GM19043 (cell line): ENCODE results near the gene GRK2.
A peak's percentile ranks its signal among the peaks of the same experiment; 100 is the strongest.
"Not testable (repeated sequence)": the region's sequence is repeated elsewhere in the genome, so short reads cannot be mapped to it uniquely, and the experiment has no call there.

Experiments used
- ATAC-seq: cut with Tn5 transposase; IDR thresholded peaks from one replicate; pipeline ENCODE4 v1.9.1; 2021; ENCODE audit warnings: low read depth; ENCODE audit not compliant: unreplicated experiment

GRK2 gene

DNA sequence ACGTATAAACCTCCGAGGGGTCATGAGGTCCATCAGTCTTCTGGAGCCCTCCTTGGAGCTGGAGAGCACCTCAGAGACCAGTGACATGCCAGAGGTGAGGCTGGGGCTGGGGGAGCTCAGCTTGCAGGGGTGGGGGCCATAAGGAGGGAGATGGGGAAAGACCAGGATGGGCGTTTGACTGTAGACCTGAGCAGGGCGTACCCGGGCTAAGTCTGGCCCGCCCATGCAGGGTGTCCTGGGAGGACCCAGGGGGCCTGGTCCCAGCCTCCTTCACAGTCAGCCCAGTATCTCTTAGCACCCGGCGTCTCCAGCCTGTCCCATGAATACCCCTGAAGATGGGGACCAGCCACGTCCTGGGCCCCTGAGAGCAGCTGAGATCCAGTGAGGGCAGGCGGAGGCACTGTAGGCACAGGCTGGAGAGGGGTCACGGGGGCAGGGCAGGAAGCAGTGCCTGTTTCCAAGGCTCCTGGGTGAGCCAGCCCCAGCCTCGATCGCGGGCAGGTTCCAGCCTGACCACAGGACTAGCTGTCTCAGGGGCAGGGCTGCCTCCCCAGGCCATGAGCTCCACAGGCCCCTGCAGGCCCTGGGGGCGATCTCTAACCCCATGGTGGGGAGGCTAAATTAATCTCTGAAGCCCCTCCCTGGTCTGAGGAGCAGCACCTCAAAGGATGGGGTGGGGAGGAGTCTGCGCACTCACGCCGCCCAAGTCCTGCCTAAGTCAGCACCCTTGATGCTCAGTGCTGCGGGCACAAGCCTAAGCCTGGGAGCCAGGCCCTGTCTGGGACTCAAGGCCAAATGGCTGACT is 44.2 kb downstream of the GRK2 start:
- no peak for ATAC-seq

DNA sequence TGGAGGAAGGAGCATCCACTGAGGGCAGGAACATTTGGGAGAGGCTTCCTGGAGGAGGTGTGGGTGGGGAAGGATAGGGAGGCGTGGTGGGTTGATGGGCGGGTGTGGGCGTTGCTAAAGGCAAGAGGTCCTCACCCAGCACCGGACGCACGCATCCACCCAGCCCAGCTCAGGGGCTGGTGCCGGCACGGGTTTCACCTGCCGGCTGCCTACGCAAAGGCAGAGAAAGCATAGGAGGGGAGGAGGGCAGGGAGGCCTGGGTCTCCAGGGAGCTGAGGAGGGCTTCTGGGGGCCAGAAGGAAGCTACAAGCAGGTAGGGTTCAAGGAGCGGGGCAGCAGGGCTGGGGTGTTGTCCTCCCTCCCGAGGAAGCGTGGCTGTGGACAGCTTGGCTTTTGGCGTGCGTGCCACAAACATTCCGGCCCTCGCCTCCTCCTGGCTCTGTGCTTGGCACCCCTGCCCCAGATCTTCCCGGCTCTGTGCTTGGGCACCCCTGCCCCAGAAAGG is 44.8 kb downstream of the GRK2 start:
- no peak for ATAC-seq

DNA sequence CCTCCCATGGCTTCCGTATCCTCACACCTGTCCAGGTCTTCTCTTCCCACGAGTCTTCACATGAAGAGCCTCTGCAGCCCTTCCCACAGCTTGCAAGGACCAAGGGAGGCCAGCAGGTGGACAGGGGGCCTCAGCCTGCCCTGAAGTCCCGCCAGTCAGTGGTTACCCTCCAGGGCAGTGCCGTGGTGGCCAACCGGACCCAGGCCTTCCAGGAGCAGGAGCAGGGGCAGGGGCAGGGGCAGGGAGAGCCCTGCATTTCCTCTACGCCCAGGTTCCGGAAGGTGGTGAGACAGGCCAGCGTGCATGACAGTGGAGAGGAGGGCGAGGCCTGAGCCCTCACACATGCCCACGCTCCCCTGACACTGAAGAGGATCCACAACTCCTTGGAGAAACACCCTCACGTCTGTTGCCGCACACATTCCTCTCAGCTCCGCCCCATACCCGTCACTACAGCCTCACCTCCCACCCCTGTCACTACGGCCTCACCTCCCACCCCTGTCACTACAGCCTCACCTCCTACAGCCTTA is 45.3 kb downstream of the GRK2 start:
- ATAC-seq = no peak

DNA sequence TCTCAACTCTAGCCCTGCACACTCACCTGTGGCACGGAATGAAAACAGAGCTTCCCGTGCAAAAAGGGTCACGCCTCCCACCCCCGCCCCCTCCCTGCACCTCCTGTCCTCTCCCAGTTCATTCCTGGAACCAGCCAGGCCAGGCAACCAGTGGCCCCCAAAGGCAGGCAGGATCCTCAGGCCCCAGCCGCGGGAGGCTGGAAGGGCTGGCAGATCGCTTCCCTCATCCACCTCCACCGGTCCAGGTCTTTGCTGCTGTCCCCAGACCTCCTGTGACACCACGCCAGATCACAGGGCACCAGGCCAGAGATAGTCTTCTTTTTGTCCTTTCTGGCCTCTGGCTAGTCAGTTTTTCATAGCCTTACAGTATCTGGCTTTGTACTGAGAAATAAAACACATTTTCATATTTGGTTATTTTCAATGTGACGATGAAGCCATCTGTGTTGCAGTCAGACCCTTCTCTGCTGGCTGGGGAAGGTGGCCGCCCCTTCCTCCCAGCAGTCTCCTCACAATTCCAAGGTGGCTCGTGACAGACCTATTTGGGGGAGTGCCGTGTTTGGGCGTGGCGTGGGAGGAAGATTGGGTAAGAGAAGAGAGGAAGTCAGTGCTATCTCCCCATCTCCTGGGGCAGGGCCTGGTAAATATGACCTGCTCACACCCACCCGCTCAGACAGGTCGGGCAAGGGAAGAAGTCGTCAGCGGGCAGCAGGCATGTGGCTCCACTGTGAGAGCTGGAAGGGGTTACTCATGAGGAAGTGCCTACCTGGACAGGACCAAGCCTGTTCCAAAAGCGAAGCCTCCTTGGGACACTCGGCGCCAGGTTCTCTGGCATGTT is 46.1 kb downstream of the GRK2 start:
- no peak for ATAC-seq

DNA sequence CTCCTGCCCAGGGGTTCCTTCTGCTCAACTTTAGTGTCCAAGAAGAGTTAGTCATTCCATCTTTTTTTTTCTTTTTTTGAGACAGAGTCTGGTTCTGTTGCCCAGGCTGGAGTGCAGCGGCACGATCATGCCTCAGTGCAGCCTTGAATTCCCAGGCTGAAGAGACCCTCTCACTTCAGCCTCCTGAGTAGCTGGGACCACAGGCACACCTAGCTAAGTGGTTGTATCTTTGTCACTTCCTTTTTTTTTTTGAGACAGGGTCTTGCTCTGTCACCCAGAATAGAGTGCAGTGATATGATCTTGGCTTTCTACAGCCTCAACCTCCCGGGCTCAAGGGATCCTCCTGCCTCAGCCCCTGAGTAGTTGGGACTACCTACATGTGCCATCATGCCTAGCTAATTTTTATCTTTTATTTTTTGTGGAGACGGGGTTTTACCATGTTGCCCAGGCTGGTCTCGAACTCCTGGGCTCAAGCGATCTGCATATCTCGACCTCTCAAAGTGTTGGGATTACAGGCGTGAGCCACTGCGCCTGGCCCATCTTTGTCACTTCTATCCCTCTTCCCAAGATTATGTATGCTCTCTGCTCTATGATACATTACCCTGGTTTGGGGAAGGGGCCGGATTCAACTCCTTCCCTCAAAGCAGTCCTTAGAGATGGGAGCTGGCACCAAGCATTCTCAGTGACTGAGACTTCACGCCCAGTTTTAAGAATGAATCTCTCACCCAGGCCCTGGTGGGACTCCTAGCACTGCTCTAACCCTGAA is 47.0 kb downstream of the GRK2 start:
- ATAC-seq = no peak

DNA sequence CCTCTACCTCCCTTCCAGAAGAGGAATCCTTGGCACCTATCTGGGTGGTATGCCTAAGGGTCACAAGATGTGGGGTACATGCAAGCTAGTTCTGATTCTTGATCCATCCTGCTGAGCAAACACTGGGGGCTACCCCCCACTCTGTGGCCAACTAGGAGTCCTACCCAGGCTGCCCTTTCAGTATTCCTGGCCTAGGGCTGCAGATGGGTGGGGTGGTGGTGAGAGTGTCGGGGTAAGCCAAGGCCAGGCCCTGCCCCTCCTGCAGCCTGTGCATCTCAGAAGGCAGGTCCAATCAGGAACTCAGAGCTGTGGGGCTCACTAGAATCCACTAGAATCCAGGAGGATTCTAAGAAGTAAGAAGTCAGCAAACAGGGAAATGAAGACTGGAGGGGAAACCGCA is 47.9 kb downstream of the GRK2 start:
- ATAC-seq = no peak

DNA sequence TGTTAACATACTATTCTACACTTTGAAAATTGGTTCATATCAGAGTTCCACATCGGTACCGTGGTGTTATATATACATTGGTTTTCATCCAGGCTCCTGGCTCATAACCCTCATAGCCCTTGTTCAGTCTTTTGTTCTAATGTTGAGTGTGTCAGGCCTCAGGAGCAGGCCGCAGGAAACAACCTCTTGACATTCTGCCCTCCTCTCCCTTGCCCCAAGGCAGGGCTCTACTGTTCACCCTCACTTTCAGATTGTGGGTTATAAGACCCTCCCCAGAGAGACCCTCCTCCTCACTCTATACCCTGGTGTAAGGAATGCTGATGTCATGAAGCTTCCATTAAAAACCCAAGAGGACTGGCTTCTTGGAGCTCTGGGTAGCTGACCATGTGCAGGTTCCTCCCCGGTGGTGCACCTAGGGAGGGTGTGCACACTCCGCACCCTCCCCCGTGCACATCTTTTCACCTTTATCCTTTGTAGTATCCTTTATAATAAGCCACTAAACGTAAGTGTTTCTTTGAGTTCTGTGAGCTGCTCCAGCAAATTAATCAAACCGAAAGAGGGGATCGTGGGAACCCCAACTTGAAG is 49.1 kb downstream of the GRK2 start:
- no peak for ATAC-seq

DNA sequence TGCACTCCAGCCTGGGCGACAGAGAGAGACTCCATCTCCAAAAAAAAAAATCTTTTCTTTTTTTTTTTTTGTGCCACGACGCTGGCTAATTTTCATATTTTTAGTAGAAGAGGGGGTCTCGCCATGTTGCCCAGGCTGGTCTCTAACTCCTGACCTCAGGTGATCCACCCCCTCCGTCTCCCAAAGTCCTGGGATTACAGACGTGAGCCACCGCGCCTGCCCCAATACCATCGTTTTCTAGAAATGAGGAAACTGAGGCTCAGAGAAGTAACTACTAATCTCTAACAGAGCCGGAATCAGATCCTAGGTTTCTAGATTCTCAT is 50.6 kb downstream of the GRK2 start:
- no peak for ATAC-seq

DNA sequence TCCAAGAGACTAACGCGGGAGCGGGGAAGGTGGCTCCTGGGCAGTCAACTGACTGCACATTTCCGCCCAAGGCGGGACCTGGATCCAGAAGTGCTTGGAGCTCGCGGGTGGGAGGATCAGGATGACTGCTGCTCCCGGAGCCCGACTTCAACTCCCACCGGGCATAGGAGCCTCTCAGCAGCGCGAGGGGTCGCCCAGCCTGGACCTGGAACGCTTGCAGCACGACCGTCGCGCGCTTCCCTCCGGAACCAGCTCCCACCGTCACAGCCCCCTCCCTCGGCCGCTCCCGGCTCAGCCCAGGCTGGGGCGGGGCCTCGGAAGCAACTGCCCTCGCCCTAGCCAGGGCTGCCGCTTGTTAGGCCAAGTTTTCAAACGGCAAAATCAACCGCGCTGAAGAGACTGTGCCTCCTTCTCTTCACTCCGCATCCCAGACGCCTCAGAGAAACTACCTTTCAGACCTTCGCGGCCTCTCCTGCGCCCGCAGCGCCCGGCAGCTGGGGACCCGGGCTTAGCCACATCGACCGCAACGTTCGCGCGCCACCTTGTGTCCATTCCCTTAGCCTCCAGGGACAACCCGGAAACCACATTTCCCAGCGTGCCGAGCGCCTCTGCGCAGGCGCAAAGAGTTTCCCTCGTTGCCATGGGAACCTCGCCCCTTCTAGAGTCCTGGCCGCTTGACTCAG is 51.1 kb downstream of the GRK2 start:
- peak; percentile 70 for ATAC-seq

DNA sequence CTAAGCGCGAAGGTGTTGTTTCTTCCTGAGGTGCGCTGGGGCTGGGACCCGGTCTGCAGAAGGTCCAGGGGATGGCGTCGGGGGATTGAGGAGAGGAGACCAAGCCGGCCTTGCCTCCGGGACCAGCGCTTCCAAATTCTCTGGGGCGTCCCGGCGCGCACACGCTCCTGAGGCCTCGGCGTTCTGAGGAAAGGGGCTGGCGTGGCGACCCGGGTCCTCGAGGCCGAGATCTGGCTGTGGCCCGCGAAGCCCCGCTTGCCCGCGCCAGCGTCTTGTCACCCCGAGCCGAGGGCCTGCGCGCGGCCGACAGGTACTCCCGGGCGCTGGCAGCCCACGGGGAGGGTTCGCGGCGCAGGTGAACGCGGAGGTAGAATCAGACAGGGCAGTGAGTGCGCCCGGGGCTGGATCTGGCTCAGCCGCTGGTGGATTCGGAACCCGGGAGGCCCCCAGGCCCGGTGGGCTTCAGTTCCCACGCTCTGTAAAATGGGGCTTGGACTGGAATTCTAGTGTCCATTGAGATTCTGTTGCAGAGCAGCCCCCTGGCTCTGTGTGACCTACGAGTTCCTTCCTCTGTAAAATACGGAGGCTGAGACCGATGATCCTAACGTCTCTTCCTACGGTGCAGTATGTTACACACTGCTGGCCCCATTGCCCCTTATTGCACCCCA is 51.7 kb downstream of the GRK2 start:
- no peak for ATAC-seq

DNA sequence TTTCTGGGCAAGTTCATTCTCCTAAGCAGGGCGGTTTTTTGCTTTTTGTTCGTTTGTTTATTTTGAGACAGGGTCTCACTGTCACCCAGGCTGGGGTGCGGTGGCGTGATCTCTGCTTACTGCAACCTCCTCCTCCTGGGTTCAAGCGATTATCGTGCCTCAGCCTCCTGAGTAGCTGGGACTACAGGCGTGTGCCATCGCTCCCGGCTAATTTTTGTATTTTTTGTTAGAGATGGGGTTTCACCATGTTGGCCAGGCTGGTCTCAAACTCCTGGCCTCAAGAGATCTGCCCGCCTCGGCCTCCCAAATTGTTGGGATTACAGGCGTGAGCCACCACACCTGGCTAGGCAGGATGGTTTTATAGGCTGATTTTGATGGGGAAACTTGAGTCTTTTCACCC is 52.6 kb downstream of the GRK2 start:
- not testable (repeated sequence) for ATAC-seq

DNA sequence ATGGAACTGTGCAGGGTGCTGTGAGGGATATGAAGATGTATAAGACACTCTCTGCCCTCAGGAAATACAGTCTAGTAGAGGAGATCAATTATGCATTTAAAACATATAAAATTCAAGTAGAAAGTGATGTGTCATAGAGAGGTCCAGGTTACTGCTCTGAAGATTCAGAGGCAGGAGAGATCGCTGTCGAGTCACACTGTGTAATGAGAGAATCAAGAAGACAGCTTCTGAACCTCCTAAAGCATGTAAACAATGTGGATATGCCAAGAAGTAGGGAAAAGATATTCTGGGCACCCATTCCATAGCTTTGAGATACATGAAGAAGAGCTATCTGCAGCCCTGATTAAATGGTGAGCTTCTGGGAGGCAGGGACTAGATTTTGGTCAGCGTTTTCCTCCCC is 53.7 kb downstream of the GRK2 start:
- ATAC-seq = no peak

DNA sequence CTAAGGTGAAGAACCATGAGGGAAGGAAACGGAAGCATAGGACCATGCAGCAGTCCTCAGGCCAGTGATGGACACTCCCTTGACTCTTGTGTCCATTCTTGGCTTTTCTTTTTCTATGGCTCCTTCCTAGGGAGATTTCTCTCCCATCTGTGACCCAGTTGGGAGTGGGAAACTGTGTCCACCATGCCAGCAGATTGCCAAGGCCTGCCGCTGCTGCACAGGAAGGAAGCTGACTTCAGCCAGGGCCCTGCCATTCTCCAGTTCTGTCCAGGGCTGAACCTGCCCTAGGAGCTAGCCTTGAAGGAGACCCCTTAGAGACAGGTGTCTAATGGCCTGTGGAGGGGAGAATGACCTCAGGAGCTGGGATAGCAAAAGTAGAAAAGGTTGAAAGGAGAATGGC is 54.4 kb downstream of the GRK2 start:
- no peak for ATAC-seq

DNA sequence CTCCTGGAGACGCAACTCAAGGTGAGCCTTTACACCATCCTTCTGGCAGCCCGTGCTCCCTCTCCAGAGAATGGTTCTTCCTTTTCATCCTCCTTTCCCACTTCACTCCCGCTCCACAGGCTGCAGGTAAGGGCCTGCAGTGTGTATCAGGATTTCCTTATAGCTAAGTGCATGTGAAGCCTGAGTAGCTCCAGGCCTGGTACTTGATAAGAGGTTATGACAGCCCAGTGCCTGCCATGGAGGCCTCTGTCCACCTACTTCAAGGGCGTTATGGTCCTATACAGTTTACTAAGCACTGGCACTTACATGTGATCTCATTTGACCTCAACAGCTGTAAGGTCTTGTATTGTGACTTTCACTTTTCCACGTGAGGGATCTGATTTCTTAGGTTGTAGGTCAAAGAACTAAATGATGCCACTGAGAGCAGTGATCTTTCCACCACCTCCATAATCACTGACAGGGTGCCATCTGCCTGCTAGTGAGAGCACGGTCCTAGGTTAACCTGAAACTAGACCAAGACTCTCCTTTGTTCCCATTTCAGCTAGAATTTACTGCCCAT is 55.1 kb downstream of the GRK2 start:
- no peak for ATAC-seq

DNA sequence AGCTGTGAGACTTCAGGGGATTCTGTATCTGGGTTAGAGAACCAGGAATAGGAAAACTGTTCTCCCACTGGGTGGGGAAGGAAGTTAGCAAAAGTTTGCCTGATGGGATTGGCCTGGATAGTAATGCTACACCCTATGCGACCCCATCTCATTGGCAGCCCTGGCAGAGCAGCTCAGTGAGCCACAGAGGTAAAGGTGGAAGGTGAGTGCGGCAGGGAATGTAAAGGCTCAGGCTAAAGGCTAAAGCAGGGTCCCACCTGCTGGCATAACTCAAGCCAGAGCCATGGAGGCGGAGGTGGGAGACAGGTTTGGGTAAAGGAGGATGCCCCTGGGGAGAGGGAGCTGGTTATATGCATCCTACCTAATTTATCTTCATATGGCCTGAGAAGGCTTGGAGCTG is 55.8 kb downstream of the GRK2 start:
- ATAC-seq = no peak

DNA sequence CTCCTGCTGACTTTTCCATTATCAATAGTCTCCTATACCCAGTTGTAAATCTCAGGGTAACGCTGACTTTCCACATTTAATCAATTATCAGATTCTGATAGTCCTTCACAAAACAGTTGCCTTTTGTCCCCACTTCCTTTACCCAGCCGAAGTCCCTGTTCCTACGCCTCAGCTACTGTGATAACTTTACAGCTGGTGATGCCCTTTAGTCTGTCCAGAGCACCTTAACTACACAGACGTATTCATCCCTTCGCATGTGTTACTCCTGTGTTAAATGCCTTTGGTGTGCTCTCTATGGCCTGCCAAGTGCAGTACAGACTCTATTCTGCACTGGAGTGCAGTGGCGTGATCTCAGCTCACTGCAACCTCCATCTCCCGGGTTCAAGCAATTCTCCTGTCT is 57.3 kb downstream of the GRK2 start:
- no peak for ATAC-seq

DNA sequence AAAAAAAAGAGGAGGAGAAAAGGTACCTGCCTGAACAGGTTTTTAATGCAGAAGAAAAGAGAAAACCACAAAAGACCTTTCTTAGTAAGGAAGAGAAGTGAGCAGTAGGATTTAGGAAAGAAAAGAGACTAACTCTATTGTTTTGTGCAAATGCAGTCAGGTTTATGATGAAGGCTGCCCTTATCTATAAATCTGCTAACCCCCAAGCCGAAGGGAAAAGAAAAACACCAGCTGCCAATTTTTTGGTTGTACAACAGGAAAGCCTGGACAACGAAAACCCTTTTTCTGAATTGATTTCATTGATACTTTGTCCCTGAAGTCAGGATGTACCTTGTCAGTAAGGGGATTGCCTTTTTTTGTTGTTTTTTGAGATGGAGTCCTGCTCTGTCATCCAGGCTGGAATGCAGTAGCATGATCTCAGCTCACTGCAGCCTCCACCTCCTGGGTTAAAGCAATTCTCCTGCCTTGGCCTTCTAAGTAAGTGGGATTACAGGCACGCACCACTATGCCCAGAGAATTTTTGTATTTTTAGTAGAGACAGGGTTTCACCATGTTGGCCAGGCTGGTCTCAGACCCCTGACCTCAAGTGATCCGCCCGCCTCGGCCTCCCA is 65.9 kb downstream of the GRK2 start:
- ATAC-seq = no peak
